GM18505 (cell line): ENCODE results near the gene HP.
"Not testable (repeated sequence)": the region's sequence is repeated elsewhere in the genome, so short reads cannot be mapped to it uniquely, and the experiment has no call there.

Source experiments
- ATAC-seq: cut with Tn5 transposase; IDR thresholded peaks from one replicate; pipeline ENCODE4 v1.9.1; 2021; ENCODE audit not compliant: unreplicated experiment
- POLR2A ChIP-seq: IDR thresholded peaks from 4 replicates; pipeline ENCODE4 v1.6.1; 2011; ENCODE audit warnings: borderline replicate concordance; ENCODE audit not compliant: insufficient read depth, insufficient read length; ENCODE audit errors: extremely low read depth

Gene HP, protein sequence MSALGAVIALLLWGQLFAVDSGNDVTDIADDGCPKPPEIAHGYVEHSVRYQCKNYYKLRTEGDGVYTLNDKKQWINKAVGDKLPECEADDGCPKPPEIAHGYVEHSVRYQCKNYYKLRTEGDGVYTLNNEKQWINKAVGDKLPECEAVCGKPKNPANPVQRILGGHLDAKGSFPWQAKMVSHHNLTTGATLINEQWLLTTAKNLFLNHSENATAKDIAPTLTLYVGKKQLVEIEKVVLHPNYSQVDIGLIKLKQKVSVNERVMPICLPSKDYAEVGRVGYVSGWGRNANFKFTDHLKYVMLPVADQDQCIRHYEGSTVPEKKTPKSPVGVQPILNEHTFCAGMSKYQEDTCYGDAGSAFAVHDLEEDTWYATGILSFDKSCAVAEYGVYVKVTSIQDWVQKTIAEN

DNA sequence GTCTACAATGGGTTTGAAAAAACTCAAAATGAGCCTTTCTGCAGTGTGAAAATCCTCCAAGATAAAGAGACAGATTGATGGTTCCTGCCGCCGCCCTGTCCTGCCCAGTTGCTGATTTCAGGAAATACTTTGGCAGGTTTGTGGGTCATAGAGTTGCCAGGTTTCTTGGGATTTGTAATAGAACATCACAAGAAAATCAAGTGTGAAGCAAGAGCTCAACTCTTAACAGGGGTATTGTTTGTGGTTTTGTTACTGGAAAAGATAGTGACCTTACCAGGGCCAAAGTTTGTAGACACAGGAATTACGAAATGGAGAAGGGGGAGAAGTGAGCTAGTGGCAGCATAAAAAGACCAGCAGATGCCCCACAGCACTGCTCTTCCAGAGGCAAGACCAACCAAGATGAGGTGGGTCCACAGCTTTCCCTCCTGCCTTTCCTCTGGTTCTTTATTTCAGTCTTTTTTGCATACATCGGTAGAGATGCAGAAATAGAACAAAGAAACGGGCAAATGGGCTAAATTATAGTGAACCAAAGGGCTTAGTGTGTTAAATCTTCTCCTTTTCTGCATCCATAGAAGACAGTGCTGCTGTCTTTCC lies at the start of gene HP:
TSS of gene HP (plus strand) at position 252 of the 594 bp plus-strand sequence. CDS start at position 400, 148 bp downstream.
- ATAC-seq, result not testable (repeated sequence)

DNA sequence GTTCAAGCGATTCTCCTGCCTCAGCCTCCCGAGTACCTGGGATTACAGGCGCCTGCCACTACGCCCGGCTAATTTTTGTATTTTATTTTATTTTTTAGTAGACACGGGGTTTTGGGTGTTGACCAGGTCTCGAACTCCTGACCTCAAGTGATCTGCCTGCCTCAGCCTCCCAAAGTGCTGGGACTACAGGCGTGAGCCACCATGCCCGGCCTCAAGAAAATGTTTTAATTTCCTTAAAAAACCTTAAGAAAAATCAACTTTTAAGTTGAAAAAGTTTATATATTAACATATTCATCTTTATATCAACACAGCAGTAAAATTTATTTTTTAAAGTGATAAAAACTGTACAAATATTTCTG lies 46.3 kb upstream of the HP start:
- ATAC-seq, result not testable (repeated sequence)

DNA sequence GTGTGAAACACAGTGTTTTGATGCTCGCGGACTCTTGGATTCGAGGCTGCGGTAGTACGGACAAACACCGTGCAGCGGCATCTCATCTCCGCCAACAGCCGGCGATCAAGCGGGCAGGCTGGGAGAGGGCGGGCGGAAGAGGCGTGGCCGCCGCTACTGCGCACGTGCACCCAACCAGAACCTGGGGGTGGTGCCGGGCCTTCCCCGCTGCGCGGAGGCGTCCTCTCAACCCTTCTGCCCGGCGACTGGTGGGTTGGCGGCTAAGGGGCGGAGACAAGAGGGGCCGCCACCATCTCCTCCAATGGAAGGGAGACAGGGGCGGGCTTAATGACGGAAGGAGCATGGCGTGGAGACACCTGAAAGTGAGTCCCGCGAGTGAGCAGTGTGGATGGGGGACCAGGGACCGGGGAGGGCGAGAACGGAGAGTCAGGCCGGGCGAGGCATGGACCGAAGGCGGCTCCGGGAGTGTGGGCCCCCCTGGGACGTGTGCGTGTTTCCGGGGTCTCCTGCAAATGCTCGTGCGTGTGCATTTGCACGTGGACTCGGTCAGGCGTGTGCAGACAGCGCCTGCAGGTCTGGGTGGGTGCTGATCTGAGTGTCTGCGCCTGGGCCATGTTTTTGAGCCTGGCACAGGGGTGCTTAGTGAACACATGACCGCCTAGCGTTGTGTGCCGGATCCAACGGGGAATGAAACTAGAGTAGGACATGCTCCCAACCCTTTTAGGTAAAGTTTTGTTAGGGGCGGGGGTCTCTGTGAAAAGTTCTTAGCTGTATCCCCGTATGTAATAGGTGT lies 45.7 kb upstream of the HP start, which contains the start of gene DHODH:
TSS of gene DHODH (plus strand) at position 321 of the 793 bp plus-strand sequence. CDS start at position 342, 21 bp downstream.
- TF ChIP-seq POLR2A, result peak; percentile 81
- peak; percentile 99 for ATAC-seq

DNA sequence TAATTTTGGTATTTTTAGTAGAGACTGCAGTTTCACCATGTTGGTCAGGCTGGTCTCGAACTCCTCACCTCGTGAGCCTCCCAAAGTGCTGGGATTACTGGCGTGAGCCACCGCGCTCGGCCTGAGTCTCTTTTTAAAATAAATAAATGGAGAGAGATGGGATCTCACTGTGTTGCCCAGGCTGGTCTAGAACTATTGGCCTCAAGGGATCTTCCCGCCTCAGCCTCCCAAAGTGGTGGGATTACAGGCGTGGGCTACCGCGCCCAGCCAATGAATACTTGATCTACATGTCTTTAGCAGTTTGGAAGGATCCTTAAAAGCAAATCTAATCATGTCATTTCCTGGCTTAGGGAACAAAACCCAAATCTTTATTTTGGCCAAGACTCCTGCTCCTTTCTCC lies 44.5 kb upstream of the HP start:
- no peak for ATAC-seq
- no peak for TF ChIP-seq POLR2A

DNA sequence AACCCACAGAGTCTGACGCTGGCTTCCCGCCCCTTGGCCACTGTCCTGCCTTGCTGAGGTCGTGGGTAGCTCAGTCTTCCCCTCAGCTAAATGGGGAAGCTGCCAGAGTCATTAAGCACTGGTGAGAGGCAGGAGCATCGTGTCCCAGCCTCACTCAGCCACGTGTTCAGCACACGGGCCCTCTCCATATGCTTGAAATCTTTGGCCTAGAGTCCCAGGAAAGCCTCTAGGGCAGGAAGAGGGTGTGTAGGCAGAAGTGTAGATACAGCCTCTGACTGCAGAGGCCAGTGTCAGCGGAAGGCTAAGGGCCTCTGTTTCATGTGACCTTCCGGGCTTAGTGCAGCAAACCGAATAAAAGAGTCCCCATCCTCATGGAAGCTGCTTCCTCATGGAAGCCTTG lies 41.7 kb upstream of the HP start:
- no peak for TF ChIP-seq POLR2A
- ATAC-seq, result no peak

DNA sequence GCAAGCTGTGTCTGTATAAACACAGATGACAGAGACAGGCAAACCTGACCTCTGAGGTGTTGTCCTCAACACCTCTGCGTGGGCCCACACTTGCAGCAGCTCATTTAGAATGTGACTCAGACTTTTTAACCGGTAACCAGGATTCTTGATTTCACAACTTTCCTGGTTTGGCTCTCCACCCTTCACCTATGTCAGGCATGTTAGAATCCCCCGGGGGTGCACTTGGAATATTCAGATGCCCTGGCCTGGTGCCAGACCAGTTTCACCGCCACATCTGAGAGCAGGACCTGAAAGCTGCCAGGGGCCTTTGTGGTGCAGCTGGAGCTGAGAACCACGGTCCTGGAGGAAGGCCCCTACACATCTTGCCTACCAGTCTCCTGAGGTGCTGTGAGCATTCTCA lies 40.9 kb upstream of the HP start:
- TF ChIP-seq POLR2A, result no peak

DNA sequence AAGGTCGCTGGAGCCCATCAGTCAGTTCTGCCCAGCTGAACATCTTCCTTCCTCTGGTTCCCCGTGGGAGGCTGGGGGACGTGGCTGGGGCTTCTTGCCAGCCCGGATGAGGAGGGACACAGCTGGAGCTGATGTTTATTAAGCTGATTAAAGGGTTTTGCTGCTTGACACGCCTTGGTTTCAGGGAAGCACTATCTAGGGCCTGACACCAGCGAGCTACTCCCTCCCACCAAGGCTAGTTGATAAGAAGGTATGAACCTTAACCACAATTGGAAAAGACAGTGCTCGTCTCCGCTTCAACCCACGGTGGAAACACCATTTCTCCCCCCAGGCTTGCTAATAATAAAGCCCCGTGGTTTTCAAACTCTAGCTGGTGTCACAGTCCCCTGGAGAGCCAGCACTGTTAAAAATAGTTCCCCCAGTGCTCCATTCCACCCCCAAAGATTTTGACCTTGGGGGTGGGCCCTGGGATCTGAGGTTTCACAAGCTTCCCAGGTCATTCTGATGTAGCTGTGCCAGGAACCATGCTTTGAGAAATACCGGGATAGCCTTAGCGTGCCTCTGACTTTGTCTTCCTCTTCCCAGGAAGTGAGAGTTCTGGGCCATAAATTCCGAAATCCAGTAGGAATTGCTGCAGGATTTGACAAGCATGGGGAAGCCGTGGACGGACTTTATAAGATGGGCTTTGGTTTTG lies 40.3 kb upstream of the HP start:
- TF ChIP-seq POLR2A, result no peak
- no peak for ATAC-seq

More for the DNA sequence above, 40.9 kb upstream of the HP start:
- no peak for ATAC-seq

DNA sequence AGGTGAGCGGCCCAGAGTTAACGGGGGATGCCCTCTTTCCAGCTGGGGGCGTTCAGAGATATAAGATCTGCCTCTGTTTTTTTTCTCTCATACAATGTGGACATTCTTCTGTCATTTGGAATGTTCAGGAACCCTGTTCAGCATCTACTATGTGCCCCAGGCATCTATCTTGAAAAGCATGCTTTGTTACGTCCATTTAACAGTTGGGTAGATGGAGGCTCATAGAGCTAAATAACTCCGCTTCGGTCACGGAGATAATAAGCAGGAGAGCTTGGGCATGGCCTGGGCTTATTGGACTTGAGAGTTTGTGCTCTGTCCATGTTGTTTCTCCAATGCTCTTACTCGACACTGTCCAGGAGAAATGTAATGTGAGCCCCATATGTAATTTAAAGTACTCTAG lies 39.6 kb upstream of the HP start:
- ATAC-seq, result no peak
- TF ChIP-seq POLR2A, result no peak

DNA sequence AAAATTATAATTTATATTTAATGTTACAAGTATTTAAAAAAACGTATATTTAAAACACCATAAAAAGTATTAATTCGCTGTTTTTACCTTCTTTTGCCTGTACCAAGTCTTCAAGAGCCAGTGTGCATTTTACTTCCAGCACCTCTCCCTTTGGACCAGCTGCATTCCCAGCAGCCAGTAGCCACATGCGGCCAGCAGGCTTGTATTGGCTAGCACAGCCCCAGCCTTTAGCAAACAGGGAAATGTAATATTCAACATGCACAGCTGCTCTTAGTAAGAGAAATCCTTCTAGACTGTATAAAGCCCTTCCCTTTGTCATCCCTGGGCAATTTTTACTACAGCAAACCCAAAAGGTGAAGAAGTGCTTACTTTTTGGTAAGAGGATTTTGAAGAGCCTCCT lies 39.2 kb upstream of the HP start:
- no peak for TF ChIP-seq POLR2A

DNA sequence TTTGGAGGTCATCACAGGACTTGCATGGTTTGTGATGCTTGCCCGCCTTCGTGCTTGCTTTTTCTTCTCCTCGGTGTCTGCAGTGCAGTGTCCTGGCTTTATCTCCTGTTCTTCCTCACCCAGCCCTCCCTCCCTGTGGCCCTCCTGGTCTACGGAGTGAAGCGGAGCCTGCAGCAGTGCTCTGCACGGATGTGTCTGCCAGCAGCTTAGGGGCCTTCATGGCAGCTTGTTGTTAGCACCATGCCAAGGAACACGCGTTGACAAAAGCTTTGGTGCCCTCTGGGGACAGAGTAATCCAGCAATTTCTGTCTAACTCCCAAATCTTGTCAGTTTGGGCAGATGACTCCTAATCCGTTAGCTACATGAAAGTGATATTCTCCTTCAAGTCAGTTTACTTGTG lies 35.8 kb upstream of the HP start:
- TF ChIP-seq POLR2A, result no peak
- ATAC-seq, result no peak

More for the DNA sequence above, 39.2 kb upstream of the HP start:
- ATAC-seq, result no peak

DNA sequence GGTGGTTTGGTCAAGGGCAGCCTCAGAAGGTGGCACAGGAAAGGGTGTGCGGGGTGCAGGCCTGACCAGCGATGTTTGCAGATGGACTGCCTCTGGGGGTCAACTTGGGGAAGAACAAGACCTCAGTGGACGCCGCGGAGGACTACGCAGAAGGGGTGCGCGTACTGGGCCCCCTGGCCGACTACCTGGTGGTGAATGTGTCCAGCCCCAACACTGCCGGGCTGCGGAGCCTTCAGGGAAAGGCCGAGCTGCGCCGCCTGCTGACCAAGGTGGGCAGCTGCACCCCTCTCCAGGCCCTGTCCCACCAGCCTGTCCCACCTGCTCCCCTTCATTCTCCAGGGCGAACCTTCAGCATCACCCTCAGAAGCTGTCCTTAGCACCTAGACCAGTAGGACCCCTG lies 33.3 kb upstream of the HP start:
- ATAC-seq, result no peak
- no peak for TF ChIP-seq POLR2A

DNA sequence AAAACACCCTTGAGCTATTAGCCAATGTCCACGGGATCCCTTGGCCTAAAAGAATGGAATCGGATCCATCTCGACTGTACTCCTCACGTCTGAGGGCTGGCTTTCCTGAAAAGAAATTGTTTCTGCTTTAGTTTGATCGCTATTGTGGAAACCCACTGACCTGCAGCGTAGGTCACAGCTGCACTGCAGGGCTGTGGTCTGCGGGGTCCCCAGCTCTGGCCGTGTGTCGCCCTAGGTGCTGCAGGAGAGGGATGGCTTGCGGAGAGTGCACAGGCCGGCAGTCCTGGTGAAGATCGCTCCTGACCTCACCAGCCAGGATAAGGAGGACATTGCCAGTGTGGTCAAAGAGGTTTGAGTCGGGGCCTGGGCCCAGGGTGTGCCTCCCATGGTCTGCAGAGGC lies 32.2 kb upstream of the HP start:
- ATAC-seq, result no peak
- no peak for TF ChIP-seq POLR2A

DNA sequence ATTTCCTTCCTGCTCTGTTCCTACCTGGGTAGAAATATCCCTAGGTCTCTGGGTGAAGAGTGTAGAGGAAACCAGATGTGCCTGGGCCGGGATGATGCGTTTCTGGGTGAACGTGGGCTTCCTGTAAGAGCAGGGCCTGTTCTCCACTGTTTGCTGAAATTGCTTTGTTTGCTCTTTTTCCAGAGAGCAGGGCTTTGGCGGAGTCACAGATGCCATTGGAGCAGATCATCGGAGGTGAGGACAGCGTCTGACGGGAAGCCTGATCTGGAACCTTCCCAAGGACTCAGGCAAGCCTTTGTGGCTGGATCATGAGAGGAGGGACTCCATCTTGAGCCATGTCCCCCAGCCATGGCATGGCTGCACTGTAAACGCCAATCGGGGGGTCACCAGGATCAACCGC lies 30.3 kb upstream of the HP start:
- ATAC-seq, result no peak

More for the DNA sequence above, 30.3 kb upstream of the HP start:
- TF ChIP-seq POLR2A, result no peak
